Measurements from ENCODE around the gene TBX21. TPM values are rescaled to one million over a fixed set of nuclear protein-coding genes. Genes with fewer than 3 reads are reported as not detected.

TBX21 gene
- total and polyA plus RNA-seq, 10 donors: 2.6 to 21.7 (median 11.5) TPM

DNA sequence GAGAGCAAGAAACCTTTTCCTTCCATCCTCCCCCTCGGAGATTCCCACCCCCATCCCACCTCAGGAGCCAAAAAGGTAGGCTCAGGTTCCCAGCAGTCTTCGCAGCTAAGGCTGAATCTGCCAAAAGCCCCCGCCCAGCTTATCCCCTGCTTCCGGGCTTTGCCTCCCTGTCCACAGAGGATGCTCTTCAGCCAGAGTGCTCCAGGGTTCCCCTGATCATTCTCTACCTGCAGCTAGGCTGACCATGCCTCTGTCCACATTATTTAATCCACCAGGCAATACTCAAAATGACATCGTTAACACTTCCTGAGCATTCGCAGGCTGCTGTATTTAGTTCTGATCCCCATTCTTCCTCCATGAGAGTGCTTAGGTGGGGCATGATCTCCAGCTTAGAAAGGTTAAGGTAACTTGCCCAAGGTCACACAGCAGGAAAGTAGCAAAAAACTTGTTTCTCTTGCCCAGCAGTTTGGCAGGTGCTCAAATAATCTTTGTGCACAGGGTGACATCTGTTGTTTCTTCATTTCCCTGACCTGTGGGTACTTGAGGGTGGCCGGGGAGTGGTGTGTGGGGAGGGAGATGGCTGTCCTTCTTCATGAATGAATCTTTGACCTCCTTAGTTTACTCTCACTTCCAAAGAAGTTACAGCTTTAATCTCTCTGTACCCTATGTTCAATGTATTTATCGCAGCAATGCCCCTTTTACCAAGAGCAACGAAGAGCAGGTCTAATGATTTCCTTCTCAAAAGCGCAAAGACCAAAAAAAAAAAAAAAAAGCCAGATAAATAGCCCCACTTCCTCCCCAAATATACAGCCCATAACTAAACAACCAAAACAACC, 39.9 kb upstream of the TBX21 start:
- Histone ChIP-seq H3K4me1 (peaks cover 6 to 83% (median 53%) of the 10 kb centered on the region in 6 donors), H3K4me3 (peak overlapping the region; percentile 46 to 97 (median 89)), H3K36me3 (peaks cover 0 to 22% (median 0%) of the 10 kb centered on the region in 6 donors), H3K27me3 (replicated peaks in 1 of 7) (no peaks in the 10 kb centered on the region), H3K9me3 (no peaks in the 10 kb centered on the region), H3K27ac (peak overlapping the region; percentile 70 to 99 (median 94))
- TF ChIP-seq POLR2AphosphoS5 (IDR thresholded peaks at IDR 0.05) (no peak), POLR2A (IDR thresholded peaks at IDR 0.05) (no peak)
- TF ChIP-seq, protein P1, sequence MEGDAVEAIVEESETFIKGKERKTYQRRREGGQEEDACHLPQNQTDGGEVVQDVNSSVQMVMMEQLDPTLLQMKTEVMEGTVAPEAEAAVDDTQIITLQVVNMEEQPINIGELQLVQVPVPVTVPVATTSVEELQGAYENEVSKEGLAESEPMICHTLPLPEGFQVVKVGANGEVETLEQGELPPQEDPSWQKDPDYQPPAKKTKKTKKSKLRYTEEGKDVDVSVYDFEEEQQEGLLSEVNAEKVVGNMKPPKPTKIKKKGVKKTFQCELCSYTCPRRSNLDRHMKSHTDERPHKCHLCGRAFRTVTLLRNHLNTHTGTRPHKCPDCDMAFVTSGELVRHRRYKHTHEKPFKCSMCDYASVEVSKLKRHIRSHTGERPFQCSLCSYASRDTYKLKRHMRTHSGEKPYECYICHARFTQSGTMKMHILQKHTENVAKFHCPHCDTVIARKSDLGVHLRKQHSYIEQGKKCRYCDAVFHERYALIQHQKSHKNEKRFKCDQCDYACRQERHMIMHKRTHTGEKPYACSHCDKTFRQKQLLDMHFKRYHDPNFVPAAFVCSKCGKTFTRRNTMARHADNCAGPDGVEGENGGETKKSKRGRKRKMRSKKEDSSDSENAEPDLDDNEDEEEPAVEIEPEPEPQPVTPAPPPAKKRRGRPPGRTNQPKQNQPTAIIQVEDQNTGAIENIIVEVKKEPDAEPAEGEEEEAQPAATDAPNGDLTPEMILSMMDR (IDR thresholded peaks at IDR 0.05 in 8 of 11, conservative IDR thresholded peaks at IDR 0.05 in 3 of 11): no peak
- no peak for DNase-seq
- intact Hi-C loops (cut with DNase I; ENCODE audit: low total_unique reads): loop anchor here (10.0 kb wide), 1 partner anchor 102 kb away; no protein-coding TSS in a partner anchor
- 20 to 27% (median 23%) methylated on average over 10 of the region's 10 CpGs for WGBS, 5 donors

DNA sequence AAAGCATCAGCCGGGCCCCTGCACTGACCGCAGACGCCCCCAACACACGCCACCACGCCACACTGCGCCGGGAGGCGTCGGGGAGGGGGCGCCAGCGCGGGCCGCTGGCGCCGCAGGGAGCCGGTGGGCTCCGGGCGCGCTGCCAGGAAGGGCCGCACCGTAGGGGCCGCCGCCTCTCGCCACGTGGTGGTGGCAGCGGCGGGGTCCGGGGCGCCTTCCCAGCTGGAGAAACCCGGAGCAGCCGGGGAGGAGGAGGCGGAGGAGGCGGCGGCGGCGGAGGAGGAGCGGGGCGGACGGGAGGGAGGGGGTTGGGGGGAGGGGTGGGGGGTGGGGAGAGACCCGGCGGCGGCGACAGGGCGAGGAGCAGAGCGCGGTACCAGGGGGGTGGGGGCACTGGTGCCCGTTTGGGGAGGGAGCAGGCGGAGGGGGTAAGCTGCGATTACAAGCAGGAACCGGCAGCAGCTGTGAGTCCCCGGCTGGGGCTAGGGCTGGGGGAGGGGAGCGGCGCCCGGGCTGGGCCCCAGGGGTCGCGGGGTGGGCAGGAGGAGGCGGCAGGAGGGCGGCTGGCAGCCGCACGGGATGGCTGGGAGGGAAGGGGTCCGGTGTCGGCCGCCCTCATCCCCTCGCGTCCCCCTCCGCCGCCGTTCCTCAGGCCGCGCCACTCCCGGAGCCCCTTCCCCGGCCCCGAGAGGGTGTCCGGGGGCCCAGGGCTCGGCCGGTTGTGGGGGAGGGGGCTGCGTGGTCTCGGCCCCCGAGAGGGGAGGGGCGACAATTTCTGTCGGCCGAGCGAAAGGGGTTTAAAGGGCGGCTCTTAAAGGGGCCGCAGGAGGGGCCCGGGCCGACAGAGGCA, 39.1 kb upstream of the TBX21 start, which contains the start of gene TBKBP1:
TSS of gene TBKBP1 (plus strand) at position 431 of the 850 bp plus-strand sequence. CDS start 1,952 bp downstream, outside the sequence.
- DNase-seq: peak; percentile 92
- no peak for TF ChIP-seq POLR2A (IDR thresholded peaks at IDR 0.05)
- TF ChIP-seq, protein P1 (IDR thresholded peaks at IDR 0.05 in 8 of 11, conservative IDR thresholded peaks at IDR 0.05 in 3 of 11): no peak
- TF ChIP-seq POLR2AphosphoS5 (IDR thresholded peaks at IDR 0.05): no peak
- H3K27me3 ChIP-seq (replicated peaks in 1 of 7): no peaks in the 10 kb centered on the region
- H3K4me3 ChIP-seq: peak within 1 kb of the TSS; percentile 78 to 97 (median 89)
- peak within 1 kb of the TSS; percentile 89 to 99 (median 94) for H3K27ac ChIP-seq
- WGBS, 5 donors: 0 to 2% (median 1%) methylated on average over 46 to 79 of the region's 87 CpGs
- intact Hi-C loops (cut with DNase I; ENCODE audit: low total_unique reads): loop anchor here (10.0 kb wide), 1 partner anchor 101 kb away; no protein-coding TSS in a partner anchor
- H3K9me3 ChIP-seq: no peaks in the 10 kb centered on the region
- peaks cover 0 to 27% (median 0%) of the 10 kb centered on the region in 6 donors for H3K36me3 ChIP-seq
- peaks cover 6 to 86% (median 58%) of the 10 kb centered on the region in 6 donors for H3K4me1 ChIP-seq

DNA sequence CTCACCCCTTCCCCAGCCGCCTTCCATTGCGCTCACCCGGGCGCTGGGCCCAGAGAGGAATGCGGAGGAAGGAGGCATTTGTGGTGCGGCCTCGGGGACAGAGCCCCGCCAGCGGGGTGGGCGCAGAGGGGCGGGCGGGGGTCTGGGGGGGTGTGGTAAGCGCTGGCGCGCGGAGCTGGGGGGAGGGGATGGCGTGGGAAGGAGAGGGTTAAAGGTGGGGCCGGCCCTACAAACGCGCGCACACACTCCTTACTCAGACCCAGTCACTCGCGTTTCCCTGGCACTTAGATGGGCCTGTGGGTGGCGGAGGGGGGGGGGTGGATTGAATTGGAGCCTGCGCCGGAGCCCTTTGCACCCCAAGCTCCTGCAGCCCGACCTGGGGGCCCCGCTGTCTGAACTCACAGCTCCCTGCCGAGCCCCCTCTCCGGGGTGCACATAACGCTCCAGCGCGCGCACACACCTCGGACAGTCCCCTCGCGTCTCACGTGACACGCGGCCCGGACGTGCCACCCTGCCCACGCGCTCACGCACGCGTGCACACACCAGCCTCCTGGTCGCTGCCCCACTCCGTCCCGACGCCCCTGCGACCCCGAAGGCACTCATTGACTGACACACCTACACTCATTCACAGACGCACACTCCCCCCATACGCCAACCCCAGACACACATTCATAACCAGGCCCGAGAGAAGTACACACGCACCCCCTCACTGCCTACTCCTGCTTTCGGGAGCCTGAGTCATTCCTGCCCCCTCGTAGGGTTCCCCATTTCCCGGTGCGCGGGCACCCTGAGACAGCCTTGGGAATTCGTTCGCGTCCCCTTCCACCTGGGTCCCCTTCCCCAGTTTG, 38.2 kb upstream of the TBX21 start:
- WGBS, 5 donors: 1 to 2% (median 1%) methylated on average over 35 to 65 of the region's 65 CpGs
- intact Hi-C loops (cut with DNase I; ENCODE audit: low total_unique reads): loop anchor here (10.0 kb wide), 1 partner anchor 100 kb away; no protein-coding TSS in a partner anchor

More for the DNA sequence above, 38.2 kb upstream of the TBX21 start:
- H3K36me3 ChIP-seq: peaks cover 0 to 35% (median 6%) of the 10 kb centered on the region in 6 donors
- TF ChIP-seq POLR2AphosphoS5 (IDR thresholded peaks at IDR 0.05) (peak; percentile 6 to 74 (median 69)), POLR2A (IDR thresholded peaks at IDR 0.05) (no peak)
- no peaks in the 10 kb centered on the region for H3K27me3 ChIP-seq (replicated peaks in 1 of 7)
- peak; percentile 92 for DNase-seq
- H3K4me3 ChIP-seq: peak overlapping the region; percentile 78 to 97 (median 89)
- no peaks in the 10 kb centered on the region for H3K9me3 ChIP-seq
- peaks cover 6 to 94% (median 63%) of the 10 kb centered on the region in 6 donors for H3K4me1 ChIP-seq
- peak overlapping the region; percentile 89 to 99 (median 94) for H3K27ac ChIP-seq

Data from spleen (tissue), 11 donors.